HG02642 (cell line): ENCODE measurements around the gene TMEM86B.
"Not testable (repeated sequence)": the region's sequence is repeated elsewhere in the genome, so short reads cannot be mapped to it uniquely, and the experiment has no call there.

Experiments
- ATAC-seq: cut with Tn5 transposase; IDR thresholded peaks from one replicate; pipeline ENCODE4 v1.9.1; 2021; ENCODE audit warnings: mild to moderate bottlenecking; ENCODE audit not compliant: unreplicated experiment, poor library complexity

Gene TMEM86B

DNA sequence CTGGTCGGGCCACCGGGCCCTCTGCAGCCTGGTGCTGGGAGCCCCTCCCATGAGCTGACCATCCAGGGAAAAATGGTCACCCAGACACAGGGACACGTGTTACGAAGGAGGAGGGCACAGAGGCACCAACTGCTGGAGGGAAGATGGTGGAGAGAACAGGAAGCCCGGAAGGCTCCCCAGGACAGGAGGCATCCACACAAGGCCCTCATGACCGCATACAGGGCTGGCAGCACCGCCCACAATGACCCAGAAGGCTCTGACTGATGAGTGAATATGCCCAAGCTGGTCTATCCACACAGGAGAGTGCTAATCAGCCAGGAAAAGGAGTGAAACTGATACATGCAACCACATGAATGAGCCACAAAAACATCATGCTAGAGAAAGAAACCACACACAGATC lies 14.0 kb upstream of the TMEM86B start:
- no peak for ATAC-seq

GRCh38 chr19:55241935-55242464 lies 13.4 kb upstream of the TMEM86B start:
- no peak for ATAC-seq

DNA sequence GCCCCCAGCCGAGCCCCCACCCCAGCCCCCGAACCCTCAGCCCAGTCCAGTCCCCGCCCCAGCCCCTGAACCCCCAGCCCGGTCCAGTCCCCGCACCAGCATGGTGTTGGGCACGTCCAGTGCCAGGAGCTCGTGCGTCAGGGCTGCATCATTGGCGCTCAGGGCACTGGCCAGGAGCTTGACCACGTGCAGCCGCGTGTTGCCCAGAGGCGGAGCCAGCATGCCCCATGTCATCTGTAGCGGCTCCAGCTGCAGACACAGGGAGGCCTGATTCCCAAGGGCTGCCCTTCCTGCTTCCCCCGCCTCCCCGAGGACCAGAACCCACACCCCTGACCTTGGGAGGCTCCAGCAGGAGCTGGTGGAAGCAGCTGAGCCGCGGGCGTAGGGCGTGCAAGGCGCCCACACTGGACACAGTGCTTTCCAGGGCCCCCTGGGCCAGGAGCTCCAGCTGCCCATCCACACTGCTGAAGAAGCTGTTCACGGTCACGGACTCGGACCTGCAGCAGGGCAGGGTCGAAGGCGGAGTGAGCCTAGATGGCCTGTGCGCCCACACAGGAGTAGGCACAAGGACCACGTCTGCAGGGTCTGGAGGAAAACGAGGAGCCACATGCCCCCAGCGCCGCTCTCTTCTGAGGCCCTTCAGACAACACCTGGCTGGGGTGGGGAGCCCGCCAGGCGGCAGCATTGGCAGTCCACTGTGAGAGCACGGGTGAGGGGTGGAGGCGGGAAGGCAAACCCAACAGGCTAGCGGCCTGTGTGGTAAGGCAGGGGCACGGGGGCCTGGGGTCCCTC lies 12.8 kb upstream of the TMEM86B start:
- no peak for ATAC-seq

DNA sequence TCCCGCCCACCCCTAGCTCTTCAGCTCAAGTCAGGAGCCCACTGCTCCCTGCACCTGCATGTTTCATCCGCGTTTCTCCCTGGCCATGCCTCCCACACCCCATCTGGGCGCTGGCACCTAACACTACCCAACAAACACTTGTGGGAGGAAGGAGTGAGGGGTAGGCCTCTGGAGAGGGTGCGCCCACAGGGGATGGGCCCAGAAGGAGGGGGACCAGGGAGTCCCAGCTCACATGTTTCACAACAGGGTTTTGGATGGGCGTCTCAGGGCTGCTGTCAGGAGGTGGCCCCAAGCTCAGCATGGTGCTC lies 12.1 kb upstream of the TMEM86B start:
- no peak for ATAC-seq

GRCh38 chr19:55239004-55239403 lies 10.4 kb upstream of the TMEM86B start:
- no peak for ATAC-seq

- no peak for ATAC-seq
These were observed 9.5 kb upstream of the TMEM86B start for GRCh38 chr19:55238030-55238429.

DNA sequence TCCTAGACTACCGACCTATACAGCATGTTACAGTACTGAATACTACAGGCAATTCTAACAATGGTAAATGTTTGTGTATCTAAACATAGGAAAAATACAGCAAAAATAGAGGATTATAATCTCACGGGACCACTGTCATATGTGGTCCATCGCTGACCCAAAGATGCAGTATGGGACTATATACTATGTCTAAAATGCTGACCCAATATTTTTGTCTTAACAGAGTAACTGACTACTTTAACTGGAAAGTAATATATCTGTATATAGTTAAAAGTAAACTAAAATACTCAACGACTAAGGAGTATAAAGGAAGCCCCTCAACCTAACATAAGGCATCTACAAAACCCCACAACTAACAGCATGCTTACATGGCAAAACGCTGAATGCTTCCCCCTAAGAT lies 4.4 kb upstream of the TMEM86B start:
- no peak for ATAC-seq

- no peak for ATAC-seq
These were observed 3.7 kb upstream of the TMEM86B start for GRCh38 chr19:55232286-55232602.

DNA sequence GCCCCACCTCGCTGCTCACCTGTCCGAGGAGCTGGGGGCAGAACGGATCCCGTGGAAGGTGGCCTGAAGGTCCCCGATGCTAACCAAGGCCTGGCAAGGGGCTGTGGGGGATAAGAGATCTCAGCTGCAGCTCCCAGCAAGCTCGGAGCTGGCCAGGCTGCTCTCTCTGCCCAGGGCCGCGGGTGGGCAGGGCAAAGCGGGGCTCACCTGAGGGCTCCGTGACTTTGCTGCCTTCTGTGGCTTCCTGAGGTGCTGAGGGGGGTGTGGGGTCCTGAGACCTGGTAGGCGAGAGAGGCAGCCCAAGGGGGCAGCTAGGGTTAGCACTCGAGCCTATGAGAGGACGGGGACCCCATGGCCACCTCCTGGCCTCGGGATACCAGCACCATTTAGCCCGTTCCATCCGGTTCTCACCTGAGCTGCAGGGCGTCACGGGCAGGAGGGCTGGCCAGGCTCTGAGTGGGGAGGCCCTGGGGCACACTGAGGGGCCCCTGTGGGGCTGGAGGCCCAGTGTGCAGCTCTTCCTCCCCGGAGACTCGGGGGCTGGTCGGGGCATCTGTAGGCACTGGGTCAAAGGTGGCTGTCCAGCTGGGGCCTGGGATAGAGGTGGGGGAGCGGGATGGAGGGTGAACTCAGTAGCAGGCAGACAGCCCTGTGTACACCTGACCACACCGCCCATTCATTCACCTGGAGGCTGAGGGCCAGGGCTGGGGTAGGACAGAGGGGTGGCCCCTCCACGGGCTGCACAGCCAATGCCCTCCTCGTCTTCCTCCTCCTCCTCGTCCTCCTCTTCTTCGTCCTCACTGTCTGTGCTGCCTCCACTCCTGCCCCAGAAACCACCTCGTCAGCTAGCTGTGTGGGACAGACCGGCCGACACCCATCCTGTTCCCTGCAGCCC lies 3.1 kb upstream of the TMEM86B start:
- ATAC-seq, result no peak

GRCh38 chr19:55230780-55231179 lies 2.2 kb upstream of the TMEM86B start:
- ATAC-seq, result no peak

DNA sequence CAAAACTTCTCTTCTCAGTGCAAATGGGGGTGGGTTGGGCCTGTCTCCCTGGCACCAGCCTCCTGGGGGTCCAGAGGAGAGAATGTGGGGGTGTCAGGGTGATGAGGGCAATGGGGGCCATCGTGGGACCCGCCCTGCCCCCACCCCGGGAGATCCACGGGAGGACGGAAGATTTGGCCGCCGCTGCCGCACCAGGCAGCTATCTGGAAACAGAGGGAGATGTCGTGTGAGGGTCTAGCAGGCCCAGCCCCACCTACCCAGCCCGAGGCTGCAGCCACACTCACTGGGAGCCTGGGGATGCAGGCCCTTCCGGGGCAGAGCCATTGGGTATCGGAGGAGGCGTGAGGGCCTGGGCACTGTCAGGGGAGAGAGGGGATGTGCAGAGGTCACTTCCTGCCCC lies 1.8 kb upstream of the TMEM86B start:
- no peak for ATAC-seq

DNA sequence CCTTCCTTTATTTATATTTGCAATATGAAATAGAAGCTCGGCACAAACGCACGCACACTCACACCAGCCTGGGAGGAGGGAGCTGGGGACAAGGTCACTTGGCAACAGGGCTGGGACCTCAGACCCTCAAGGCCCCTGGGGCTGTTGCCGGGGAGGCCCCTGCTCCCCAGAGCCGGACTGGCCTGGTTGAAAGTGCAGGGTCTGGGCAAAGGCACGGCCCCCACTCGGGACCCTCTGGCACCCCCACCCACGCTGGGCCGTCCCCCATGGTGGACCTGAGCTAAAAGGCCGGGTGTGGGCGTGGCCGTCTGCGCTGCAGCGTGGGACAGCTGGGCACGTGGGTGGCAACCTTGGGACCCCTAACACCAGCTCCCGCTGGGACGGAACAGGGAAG lies 1.2 kb upstream of the TMEM86B start:
- ATAC-seq, result no peak

DNA sequence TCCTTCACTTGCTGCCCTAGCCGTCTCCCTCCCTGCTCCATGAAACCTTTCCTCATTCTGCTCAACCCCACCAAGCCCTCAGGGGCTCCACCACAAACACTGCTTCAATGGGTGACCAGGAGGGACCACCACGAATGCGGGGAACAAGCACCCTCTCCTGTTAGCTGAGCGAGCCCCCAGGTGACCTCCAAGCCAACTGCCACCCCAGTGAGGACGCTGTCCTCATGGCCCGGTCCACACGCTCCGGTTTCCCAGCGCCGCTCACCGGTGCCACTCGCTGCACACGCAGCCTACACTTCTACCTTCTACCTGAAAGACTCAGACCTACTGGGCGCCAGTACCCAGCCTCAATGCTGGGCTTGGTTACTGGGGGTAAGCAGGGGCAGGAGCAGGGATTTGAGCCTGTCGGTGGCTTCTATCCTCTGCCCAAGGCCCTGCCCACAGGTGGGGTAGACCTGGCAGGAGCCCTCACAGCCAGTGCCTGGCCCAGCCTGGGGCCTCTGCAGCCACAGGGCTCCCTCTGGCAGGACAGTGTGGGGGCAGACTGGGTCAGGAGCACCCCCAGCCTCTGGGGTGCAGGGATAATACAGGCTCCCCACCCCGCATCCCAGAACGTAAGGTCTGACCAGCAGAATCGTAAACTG lies 704 bp upstream of the TMEM86B start:
- no peak for ATAC-seq

DNA sequence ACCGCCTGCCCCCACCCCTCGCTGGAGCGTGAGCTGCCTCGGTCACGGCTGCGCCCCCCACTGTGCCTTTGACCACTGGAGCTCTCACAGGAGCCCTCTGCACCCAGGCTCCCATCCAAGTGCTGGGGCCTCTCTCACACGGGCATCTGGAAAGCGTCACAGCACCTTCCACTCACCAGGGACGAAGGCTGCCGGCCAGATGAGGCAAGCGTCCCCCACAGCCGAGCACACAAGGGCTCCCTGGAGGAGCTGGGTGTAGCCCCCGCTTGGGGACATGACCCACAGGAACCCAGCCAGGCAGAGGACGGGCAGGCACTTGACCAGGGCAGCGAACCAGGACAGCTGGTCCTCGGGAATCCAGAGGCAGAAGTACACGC lies 560 bp downstream of the TMEM86B start:
- no peak for ATAC-seq

- ATAC-seq, result no peak
These were observed 1.1 kb downstream of the TMEM86B start for GRCh38 chr19:55227241-55228014.

DNA sequence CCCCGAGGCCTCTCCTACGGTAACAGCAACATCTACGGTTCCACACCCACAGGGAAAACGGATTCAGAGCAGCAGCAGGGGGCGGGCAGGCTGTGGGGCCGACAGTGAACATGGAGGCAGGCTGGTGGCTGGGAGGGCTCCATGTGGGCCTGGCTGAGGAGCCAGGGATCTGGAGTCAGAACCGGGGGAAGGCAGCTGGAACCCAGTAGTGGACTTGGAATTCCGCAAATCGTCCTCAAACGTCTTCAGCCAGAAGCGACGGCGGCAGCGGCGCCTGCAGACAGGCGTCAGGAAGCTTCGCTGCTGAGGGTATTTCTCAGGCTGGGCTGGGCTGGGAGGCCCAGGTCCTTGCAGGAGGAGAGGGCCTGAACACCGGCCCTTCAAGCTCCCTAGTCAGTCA lies 1.8 kb downstream of the TMEM86B start:
- ATAC-seq, result no peak

- ATAC-seq, result no peak
These were observed 2.3 kb downstream of the TMEM86B start for GRCh38 chr19:55226273-55226672.

DNA sequence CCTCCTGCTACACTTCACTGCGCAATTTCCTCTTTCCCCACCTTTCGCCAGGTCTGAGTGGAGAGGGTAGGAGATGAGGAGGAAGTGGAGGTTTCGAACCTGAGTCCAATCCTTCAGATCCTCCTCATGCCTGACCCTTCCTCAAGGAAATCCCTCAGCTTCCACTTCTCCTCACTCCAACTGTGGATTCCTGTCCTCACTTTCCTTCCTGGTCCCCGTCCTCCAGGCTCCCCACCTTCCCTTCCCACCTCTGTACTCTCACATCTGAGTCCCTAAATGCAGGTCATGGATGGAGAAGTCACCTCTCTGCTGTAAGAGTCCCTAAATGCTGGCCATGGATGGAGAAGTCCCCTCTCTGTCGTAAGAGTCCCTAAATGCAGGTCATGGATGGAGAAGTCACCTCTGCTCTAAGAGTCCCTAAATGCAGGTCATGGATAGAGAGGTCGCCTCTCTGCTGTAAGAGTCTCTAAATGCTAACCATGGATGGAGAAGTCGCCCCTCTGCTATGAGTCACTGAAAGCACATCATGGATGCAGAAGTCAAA lies 3.1 kb downstream of the TMEM86B start:
- ATAC-seq, result no peak

GRCh38 chr19:55224679-55225414 lies 3.7 kb downstream of the TMEM86B start:
- not testable (repeated sequence) for ATAC-seq
